HG03354 (cell line): Measurements from ENCODE around the gene NEBL.
A peak's percentile ranks its signal among the peaks of the same experiment; 100 is the strongest.

Experiments
- ATAC-seq: cut with Tn5 transposase; IDR thresholded peaks from one replicate; pipeline ENCODE4 v1.9.1; 2021; ENCODE audit warnings: mild to moderate bottlenecking; ENCODE audit not compliant: unreplicated experiment, poor library complexity, severe bottlenecking

The NEBL gene

DNA sequence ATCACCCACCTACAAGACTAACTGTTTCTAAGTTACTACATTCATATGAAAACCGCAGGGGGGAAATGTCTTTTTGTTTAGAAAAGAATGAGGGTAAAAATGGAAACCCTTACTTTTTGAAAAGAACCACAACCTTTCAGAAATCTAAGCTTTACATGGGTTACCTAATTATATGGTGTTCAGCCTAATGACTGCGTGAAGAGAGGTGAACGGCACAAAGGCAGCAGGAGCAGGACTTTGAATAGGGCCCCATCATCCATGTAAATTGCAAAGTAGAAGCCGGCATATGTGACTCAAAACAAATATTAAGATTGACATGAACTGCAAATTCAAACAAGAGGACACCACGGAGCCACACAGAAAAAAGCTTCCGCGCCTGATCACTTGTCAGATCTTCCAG, 25.1 kb downstream of the NEBL start:
- no peak for ATAC-seq

DNA sequence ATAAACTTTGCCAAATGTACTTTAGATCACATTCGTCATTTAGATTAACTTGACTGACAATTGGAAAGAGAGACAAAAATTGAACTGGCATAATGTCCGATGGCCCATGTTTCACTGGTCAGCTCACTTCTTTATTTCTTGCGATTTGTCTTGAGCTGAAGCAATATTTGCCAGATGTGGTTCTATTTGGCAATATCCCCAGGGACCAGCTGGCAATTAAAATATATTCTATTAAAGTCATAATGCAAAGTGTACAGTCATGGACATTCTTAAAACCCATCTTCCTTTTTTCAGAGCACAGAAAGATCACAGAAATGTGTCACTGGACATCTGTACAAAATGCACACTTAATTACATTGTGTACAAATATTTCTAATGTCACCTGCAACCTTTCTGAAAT, 26.3 kb downstream of the NEBL start:
- ATAC-seq = no peak

GRCh38 chr10:20863008-20863407, 34.1 kb downstream of the NEBL start:
- ATAC-seq = no peak

- peak; percentile 63 for ATAC-seq
Measured at GRCh38 chr10:20858292-20859124, 38.6 kb downstream of the NEBL start.

- ATAC-seq = no peak
Measured at GRCh38 chr10:20856484-20856883, 40.6 kb downstream of the NEBL start.

- peak; percentile 53 for ATAC-seq
Measured at GRCh38 chr10:20855398-20856038, 41.6 kb downstream of the NEBL start.

DNA sequence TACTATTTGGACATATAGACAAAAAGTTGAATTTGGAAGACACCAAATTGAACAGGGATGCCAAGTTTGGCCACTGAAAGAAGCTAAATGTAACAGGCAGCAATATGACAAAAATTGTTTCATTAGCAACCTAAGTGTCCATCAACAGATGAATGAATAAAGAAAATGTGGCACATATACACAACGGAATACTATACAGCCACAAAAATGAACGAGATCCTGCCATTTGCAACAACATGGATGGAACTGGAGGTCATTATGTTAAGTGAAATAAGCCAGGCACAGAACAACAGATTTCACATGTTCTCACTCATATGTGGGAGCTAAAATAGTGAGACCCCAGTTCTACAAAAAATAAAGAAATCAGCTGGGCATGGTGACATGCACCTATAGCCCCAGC, 43.8 kb downstream of the NEBL start:
- no peak for ATAC-seq

- no peak for ATAC-seq
Measured at GRCh38 chr10:20852303-20852702, 44.8 kb downstream of the NEBL start.

DNA sequence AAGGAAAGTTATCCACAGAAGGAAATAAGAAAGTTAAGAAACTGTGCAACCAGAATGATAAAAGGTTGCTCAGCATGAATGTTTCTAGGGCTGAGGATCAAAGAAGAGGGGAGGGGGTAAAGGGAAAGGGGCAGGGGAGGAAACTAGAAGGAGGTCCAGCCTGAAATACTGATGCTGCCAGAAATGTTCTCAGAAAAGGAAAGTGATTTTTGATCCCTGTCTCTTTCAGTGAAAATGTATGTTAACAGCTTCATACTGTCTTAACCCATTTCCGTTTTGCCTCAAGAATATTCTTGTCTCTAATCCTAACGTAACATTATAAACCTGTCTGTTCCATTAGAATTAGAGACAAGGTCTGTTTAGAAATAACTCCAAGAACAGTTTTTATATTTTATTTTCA, 49.6 kb downstream of the NEBL start:
- no peak for ATAC-seq

GRCh38 chr10:20846263-20846662, 50.8 kb downstream of the NEBL start:
- ATAC-seq = no peak

GRCh38 chr10:20841419-20841818, 55.7 kb downstream of the NEBL start:
- no peak for ATAC-seq

GRCh38 chr10:20839910-20840309, 57.2 kb downstream of the NEBL start:
- no peak for ATAC-seq

DNA sequence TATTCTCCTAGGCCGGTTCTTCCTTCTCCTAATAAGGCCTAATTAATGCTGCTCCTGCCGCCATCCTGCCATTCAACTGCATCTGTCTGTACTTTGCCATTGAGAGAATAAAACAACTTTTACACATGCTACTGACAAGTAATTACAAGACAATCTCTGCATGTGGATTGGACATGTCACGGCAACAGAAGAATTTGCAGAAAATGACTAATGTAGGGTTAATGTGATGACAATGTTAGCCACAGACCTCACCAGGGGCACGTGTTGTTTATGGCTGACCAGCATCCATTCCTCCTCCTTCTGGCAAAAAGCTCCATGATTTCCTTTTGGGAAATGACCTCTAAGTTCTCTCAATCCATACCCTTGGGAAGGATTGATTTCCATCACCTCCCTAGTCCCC, 58.0 kb downstream of the NEBL start:
- ATAC-seq = no peak

- no peak for ATAC-seq
Measured at GRCh38 chr10:20836401-20836800, 60.7 kb downstream of the NEBL start.

- ATAC-seq = no peak
Measured at GRCh38 chr10:20835335-20835734, 61.8 kb downstream of the NEBL start.

DNA sequence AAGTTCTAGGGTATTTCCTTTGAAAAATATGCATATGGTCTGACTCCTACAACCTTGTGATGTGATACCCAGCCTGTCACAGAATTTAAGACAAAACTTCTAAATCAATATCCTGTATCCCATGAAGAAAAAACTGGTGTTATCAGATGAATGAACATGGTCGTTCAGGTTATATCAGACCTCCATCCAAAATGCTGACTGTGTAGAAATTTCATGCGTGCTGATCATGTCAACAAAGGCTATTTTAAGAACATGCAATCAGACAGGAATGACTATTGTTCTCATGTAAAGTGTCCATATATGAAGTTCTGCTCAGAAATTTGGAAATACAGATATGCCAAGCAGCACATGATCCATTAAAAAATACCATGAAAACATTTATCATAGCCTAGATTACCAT, 62.3 kb downstream of the NEBL start:
- ATAC-seq = no peak

DNA sequence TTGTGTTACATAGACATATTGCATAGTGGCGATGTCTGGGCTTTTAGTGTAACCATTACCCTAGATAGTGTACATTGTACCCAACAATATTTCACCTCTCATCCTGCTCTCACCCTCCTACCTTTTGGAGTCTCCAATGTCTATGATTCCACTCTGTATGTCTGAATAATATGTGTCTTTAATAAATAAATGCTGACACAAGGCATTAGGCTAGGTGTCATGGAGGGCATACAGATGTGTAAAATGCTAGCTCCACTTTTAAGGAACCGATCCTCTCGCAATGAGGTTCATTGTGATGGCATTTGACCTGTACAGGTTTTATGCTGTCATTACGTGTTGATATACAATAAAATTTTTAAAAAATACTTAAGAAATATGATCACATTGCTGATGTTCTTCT, 74.3 kb downstream of the NEBL start:
- no peak for ATAC-seq

GRCh38 chr10:20817646-20818045, 79.5 kb downstream of the NEBL start:
- ATAC-seq = no peak

DNA sequence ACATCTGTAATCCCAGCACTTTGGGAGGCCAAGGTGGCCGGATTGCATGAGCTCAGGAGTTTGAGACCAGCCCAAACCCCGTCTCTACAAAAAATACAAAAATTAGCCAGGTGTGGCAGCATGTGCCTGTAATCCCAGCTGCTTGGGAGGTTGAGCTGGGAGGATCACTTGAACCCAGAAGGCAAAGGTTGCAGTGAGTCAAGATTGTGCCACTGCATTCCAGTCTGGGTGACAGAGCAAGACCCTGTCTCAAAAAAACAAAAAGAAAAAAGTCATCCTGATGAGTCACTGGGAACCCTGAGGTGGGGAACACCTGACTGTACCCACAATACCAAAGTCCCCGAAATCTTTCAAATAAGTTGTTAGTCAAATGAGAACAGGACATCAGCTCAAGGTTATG, 80.0 kb downstream of the NEBL start:
- no peak for ATAC-seq

DNA sequence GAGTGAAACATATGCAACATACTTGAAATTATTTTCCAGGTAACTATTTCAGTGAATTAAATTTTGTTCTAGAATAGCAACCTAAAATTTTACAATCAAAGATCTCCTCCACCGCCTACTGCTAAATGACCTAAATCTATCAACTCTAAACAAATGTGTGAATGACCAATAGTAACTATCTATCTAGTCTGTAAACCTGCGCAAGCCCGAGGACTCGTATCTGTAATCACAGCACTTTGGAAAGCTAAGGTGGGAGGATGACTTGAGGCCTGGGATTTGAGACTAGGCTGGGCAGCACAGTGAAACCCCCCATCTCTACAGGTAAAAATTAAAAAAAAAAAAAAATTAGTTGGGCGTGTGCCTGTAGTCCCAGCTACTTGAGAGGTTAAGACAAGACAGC, 83.0 kb downstream of the NEBL start:
- ATAC-seq = no peak

- ATAC-seq = no peak
Measured at GRCh38 chr10:20811131-20811530, 86.0 kb downstream of the NEBL start.
